G401 (cell line): ENCODE results near the gene ITGA3. TPM values are rescaled to one million over a fixed set of nuclear protein-coding genes. Genes with fewer than 3 reads are reported as not detected.

Experiments
- DNase-seq: peaks from one replicate; pipeline ENCODE4 v3.0.0-alpha.2; 2015; ENCODE audit warnings: low spot score
- in situ Hi-C: cut with HindIII; loops from 2 replicates; pipeline ENCODE4 v1.10.0; 2016; ENCODE audit warnings: low sequenced_read_pairs, mixed read lengths
- total RNA-seq: library from RNA; depleted of rRNA; stranded (reverse); fragments of >200 nt; shearing (Covaris generic); gene quantifications from 2 replicates; pipeline ENCODE4 v1.2.3, GENCODE V29; 2014

ITGA3 gene
- total RNA-seq, 1 experiment from 2014 or later = 12.2 TPM

DNA sequence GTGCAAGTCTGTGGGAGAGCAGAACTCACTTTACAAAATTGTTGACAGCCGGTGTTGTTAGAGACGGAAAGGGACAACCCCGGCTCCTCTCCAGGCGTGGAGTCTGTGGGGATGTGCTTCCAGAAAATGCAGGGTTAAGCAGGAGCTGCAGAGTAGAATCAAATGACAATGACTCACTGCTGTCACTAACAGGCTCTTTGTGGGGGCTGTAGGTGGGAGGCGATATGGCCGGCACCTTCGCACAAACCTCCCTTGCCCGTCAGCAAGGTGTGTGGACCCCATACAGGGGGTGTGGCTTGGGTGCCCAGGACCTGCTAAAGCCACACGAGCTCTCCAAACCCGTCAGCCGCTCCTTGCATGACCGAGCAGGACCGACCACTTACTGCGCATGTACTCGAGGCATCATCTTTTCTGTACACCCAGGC lies 45.0 kb downstream of the ITGA3 start:
- in situ Hi-C loops = no loop called here
- peak; percentile 74 for DNase-seq

DNA sequence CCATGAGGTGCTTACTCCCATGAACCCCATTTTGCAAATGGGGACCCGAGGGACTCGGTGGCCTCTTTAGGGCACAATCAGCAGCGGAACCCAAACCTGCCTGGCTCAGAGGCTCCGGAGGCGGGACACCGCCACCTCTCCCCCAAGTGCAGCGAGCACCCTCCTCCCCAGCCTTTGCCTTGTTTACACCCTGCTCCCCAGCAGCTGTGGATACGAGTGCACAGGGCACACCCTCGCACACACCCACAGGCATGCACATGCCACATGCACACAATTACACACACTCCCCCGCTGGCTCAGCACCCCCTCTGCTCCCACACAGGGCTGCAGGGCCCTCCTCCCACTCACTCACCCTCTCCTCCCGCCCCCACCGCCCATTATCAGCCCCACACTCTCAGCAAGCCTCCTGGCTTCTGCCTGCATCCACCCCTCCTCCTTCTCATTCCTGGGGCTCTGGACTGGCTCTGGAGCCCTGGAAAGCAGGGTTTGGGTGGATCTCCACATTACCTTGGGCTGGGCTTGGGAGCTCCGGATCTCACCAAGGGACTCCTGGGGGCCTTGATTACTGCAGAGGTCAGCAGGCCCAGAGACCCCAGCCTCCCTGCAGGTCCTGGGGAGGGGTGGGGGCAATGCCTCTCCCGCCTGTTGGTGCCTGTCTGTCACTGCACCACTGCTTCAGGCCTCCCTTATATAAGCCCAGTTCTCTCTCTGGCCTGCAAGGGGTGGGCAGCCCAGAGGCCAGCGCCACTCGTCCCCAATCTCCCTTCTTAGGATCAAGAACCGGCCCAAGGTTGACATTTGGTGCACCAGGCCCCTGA lies 45.6 kb downstream of the ITGA3 start:
- in situ Hi-C loops = no loop called here

DNA sequence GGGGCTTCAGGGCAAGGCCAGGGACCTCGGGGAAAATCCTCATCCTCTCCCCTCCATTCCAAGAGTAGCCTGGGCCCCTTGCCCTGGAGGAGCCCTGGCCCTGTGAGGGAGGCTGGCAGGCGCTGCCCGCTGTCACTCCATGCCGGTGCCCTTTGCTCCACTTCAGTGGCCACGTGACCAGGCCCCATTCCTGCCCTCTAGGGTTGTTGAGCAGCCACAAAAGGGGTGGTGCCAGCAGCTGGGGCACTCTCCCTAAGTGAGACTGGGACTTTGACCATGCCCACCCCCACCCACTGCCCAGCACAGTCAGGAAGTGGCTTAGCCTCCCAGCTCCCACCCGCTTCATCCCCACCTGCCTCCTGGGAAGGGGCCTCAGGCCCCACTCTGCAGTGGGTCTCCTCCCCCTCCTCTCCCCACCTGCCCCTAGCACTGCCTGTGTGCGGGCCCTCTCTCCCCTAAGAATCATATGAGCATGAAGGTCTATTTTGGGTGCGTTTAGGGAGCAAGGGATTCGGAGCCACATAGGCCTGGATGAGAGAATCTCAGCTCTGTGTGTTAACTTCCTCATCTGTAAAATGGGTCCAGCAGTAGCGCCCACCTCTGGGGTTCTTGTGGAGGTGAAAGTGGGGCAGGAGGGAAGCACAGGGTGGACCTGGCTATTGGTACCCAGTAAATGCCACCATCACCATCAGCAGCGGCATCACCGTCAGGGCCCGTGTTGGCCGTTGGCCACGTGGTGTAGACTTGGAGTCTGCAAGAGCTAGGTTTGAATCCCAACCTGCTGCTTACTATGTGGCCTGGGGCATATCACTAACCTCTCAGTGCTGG lies 46.5 kb downstream of the ITGA3 start:
- DNase-seq = no peak
- in situ Hi-C loops = no loop called here

More for the DNA sequence above, 45.6 kb downstream of the ITGA3 start:
- DNase-seq = no peak

DNA sequence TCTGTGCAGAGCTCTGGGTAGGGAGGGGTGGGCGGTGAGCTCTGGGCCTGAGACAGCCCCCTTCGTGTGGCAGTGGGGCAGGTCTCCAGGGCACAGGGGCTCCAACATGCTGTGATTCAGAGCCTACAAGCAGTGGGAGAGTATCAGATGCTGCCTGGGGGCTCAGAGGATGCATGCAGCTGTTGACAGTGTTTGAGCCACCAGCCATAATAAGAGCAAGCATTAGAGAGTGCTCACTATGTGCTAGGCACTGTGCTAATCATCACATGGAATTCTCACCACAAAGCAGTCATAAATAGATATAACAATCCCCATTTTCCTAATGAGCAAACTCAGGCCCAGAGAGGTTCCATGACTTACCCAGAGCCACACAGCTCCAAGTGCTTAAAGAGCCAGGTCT lies 47.3 kb downstream of the ITGA3 start:
- no peak for DNase-seq
- in situ Hi-C loops = no loop called here

DNA sequence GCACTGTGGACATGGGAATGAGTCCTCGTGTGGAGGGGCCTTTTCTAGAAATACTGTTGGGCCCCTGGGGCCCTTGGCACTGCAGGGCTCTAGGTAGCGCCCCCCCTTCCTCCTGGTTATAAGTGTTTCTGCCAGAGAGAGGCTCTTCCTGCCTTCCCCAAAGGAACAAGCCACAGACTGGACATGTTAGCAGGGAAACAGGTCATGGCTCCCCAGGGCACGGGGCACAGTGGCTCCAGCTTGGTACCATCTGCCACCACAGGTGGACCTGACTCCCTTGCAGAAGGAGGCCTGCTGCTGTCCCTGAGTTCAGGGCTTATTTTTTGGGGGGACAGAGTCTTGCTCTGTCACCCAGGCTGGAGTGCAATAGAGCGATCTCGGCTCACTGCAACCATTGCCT lies 48.0 kb downstream of the ITGA3 start:
- in situ Hi-C loops = no loop called here
- peak; percentile 91 for DNase-seq

DNA sequence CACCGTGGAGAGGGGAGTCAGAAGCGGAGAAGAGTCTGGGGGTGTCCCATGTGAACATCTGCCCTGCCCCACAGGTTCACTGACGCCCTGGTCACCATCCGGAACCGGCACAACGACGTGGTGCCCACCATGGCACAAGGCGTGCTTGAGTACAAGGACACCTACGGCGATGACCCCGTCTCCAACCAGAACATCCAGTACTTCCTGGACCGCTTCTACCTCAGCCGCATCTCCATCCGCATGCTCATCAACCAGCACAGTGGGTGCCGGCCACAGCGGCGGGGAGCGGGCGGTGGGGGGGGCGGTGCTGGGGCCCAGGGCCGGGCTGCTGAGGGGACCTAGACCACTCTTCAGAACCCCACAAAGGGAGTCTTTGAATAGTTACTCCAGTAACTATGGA lies 49.9 kb downstream of the ITGA3 start:
- no peak for DNase-seq
- in situ Hi-C loops = no loop called here

DNA sequence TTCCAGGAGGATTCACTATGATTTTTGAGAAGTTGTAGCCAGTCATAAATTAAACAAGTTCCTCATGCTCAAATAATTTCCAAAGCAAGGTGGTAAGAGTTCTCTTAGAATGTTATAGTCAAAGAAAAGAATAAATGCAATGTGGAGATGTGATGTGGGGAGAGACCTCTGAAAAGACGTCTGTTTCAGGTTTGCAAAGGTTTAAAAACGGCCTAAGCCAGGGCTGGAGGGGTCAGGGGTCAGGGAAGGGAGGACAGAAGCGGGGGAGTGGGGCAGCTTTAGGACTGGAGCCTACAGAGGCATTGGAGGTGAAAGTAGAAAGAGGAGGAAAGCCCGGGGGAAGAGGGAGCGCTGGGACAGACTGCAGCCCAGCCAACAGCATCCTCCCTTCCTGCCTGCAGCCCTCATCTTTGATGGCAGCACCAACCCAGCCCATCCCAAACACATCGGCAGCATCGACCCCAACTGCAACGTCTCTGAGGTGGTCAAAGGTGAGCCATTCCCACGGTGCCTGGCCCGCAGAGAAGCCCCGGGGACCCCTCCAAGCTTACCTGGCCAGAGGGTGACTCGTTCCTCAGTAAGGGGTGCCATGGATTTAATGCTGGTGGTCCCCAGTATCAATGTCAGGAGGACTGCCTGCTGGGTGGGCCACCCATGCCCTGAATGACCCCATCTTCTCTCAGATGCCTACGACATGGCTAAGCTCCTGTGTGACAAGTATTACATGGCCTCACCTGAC lies 50.7 kb downstream of the ITGA3 start:
- in situ Hi-C loops = no loop called here
- DNase-seq = peak; percentile 2

DNA sequence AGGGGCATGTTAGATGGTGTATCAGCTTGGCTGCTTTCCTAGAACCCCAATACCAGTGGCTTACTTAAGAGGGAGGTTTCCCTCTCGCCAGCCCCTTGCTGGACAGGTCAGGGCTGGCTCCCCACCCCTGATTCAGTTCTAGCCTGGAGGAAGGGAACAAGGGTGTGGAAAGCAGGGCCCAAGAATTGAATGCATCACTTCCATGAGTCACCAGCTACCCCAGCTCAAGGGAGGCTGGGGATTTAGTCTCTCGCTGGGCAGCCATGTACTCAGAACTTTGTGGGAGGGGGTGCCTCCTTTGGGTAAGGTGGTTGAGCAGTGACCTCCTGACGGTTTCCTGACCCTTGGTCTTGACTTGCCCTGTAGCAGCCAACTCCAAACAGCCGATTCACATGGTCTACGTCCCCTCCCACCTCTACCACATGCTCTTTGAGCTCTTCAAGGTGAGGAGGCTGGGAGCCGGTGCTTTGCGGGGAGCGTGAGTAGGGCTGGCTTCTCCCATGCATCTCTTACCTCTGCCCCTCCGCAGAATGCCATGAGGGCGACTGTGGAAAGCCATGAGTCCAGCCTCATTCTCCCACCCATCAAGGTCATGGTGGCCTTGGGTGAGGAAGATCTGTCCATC lies 52.0 kb downstream of the ITGA3 start:
- in situ Hi-C loops = no loop called here
- peak; percentile 1 for DNase-seq

DNA sequence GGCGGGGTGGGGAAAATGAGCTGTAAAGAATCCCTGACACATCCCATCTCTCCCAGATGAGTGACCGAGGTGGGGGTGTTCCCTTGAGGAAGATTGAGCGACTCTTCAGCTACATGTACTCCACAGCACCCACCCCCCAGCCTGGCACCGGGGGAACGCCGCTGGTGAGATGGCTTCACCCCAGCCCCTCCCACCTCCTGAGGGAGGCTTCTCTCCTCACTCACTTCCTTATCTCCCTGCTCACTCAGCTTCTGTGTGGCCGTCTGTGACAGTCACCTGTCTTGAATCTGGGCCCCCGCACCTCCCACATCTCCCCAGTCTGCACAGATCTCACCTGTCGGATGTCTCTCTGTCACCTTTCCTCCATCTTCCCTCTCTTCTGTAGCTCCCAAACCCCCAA lies 52.6 kb downstream of the ITGA3 start:
- peak; percentile 1 for DNase-seq
- in situ Hi-C loops = no loop called here

DNA sequence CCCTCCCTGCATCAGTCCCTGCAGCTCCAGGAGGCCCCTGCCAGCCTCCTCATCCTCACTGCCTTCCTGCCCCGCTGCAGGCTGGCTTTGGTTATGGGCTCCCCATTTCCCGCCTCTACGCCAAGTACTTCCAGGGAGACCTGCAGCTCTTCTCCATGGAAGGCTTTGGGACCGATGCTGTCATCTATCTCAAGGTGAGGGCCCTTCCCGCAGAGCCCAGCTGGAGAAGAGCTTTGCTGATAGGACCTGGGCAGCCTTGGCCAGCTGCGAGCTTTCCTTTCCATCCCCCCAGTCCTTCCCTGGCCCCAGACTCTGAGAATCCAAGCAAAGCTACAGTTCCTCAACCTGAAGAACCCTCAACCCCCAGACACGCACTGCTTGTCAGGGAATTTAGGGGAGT lies 53.3 kb downstream of the ITGA3 start:
- in situ Hi-C loops = no loop called here
- no peak for DNase-seq

DNA sequence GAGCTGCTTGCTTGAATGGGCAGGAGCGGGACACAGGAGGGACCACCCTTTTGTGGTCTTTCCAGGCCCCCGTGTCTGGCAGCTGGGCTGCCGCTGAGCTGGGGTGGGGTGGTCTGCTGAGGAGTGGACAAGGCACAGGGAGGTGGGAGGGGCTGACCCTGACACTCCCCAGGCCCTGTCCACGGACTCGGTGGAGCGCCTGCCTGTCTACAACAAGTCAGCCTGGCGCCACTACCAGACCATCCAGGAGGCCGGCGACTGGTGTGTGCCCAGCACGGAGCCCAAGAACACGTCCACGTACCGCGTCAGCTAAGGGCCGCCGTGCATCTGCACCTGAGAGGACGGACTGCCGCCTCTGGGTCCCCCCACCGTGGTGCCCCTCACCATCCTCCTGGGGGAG lies 53.9 kb downstream of the ITGA3 start:
- in situ Hi-C loops = no loop called here
- DNase-seq = no peak

DNA sequence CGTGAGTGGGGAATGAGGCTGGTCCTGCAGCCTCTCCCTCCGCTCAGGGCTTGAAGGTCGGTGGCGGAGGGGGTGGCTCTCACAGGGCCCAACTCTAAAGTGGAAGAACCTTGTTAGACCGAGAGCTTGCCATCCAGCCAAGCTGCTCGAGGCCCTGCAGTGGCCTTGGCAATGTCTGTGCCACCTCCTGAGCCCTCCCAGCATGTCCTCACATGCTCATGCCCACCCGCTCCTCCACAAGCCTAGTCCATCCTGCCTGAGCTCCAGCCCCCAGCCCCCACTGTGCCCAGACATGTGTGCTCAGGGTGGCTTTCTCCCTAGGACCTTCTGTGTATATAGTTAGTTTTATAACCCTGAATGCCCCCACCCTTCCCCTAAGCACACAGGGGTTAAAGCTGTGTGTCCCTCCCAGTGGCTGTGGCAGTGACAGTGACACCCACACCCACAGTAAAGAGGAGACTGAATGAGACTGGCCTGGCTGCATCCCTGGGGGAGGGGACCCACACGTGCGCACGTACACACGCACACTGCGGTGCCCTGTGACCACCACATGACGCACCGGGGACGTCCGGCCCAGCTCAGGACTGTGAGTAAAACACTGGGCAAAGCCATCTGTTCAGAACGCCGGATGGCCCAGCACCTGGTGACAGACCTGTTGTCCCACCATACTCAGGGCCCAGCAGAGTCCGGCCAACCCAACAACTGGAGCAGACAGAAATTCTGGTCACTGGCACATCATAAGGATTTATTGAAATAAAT lies 54.9 kb downstream of the ITGA3 start:
- in situ Hi-C loops = no loop called here
- peak; percentile 77 for DNase-seq

DNA sequence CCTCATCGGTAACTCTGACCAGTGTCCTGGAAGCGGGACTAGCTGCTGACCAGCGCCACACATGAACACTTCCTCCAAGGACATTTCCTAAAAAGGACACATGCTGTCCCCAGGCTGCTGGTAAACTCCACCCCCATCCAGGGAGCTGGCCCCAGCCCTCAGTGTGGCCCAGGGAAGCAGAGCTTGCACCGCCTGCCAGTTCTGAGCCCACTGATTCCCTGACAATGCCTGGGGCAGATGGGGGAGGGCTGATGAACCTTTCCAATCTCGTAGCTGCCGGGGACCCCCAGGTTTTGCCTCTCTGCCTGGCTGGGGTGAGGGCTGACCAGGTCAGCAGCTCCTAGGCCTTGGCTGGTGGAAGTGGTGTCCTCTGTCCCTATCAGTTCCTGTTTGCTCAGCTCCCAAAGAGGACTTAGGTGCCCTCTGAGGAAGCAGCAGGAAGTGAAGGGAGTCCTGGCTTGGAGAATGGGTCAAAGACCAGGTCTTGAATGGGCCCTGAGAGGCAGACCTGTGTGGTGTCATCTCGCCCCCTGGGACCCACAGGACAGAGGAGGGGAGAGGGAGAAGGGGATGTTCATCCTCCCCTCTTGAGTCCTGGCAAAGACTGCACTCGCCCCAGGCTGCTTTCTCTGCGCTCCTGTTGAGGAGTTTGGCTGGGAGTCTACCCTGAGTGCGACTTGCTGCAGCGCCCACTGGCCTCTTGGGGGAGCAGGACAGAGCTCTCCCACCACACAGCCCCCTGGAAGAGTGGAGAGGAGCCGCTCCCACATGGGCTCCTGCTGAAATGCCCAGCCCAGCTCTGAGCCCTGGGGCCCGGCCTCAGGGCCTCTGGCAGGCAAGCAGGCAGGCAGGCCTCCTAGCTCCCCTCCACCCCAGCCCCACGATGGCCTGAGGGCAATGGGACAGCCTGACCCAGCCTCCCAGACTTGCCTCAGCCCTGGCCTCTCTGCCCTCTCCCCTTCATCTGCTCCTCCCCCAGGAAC lies 56.1 kb downstream of the ITGA3 start:
- in situ Hi-C loops = no loop called here
- peak; percentile 92 for DNase-seq

DNA sequence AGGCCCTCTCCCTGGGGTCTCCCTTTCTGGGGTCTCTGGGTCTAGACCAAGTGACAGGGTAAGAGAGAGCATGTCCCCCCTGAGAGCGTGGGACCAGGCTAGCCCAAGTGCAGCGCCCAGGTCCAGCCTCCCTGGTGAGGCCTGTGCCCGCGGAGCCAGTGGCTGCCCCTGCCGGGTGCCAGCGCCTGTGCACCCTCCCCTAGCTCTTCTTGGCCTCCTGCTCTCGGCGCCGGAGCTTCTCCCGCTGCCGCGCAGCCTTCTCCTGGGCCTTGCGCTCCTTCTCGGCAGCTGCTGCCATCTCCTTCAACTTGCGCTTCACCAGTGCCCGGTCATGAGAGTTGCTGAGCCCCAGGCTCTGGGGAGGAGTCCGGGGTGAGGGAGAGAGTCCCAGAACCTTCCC lies 56.8 kb downstream of the ITGA3 start:
- DNase-seq = no peak
- in situ Hi-C loops = no loop called here

DNA sequence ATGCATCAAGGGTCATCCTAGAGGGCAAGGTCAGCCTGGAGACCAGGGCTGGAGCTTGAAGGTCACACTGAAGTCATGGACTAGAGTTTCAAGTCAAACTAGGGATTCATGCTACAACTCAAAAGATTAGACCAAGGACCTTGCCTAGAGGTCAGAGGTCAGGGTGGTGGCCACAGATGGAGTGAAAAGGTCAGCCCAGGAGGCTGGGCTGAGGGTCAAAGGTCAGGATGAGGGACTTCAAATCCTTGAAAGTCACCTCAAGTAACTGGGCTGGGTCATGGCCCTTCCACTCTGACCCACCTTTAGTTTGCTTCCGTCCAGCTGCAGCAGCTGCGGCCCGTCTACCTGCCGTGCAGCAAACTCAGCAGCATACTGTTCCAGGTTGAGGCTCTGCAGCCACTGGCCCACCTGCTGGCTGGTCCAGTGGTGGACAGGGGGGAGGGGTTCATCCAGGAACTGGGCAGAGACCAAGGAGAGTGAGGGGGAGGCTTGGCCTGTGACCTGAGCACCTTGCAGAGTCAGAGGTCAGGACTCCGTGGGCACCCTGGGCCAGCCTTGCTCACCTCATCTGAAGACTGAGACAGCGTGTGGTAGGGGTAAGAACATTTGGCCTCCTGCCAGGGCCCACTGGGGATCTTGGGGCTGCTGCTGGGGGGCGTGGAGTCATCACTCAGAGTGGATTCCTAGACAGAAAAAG lies 57.9 kb downstream of the ITGA3 start:
- in situ Hi-C loops = no loop called here
- DNase-seq = no peak

DNA sequence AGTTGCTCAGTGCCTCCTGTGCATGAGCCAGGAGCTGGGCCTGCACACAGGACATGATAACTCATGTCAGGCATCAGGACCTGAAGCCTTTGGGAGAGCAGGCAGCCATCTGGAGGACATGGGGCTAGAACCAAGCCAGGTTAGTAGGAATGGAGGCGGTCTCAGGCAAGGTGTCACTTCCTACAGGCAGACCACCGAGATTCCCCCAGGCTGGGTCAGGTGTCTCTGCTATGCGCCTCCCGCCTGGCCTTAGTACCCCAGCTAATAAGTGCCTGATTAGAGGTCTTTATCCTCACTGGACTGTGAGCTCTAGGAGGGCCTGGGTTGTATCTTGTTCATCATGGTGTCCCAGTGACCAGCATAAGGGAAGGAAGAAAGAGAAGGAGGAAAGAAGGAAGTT lies 58.5 kb downstream of the ITGA3 start:
- in situ Hi-C loops = no loop called here
- no peak for DNase-seq

DNA sequence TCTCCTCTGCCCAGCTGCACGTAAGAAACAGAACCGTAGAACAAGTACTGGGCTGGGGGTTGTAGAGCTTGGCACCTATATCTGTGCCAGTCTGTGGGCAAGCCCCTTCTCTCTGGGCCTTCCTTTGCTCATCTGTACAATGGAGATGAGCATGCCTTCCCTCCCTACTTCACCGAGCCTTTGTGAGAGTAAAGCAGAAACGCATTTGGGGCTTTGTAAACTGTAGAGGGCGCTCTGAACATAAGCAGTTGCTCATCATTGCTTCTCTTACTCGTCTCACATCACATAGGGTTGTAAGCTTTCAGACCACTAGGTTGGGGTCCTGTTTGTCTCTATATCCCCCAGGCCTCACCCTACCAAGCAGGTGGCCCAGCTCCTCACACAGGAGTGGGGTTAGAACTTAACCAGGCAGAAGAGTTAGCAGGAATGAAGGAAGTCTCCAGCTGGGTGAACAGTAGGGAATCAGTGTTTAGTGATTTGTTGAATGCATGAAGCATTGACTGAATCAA lies 59.0 kb downstream of the ITGA3 start:
- in situ Hi-C loops = no loop called here
- peak; percentile 82 for DNase-seq
